HG03520 (cell line): ENCODE results near the gene HLA-A.
"Not testable (repeated sequence)": the region's sequence is repeated elsewhere in the genome, so short reads cannot be mapped to it uniquely, and the experiment has no call there.

ENCODE experiments used
- ATAC-seq: cut with Tn5 transposase; IDR thresholded peaks from one replicate; pipeline ENCODE4 v1.9.1; 2021; ENCODE audit warnings: mild to moderate bottlenecking, moderate library complexity; ENCODE audit not compliant: unreplicated experiment

Gene HLA-A

GRCh38 chr6:29942275-29943052, at the start of gene HLA-A:
Gene HLA-A, plus strand, starts transcription at chr6:29942532. Its CDS starts 22 bp downstream, at chr6:29942554.
- peak; percentile 92 for ATAC-seq

- ATAC-seq = no peak
These were observed 49.6 kb upstream of the HLA-A start for GRCh38 chr6:29892696-29893095.

DNA sequence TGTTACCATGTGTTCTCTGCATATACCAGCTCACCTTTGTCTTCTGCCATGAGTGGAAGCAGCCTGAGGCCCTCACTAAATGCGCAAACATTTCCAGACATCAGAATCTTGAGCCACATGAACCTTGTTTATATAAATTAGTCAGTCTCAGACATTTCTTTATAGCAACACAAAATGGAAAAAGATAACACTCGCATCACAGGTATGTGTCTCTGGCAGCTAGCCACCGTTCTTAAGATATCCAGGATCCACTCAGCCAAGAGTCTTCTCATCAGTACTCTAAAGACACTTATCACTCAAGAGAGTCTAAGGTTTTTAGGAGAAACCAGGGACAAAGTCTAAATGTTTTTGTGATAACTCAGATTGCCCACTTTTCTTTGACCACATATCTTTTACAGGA, 43.1 kb upstream of the HLA-A start:
- ATAC-seq = no peak

GRCh38 chr6:29905286-29905685, 37.0 kb upstream of the HLA-A start:
- ATAC-seq = no peak

GRCh38 chr6:29907637-29908340, 34.5 kb upstream of the HLA-A start:
- no peak for ATAC-seq

DNA sequence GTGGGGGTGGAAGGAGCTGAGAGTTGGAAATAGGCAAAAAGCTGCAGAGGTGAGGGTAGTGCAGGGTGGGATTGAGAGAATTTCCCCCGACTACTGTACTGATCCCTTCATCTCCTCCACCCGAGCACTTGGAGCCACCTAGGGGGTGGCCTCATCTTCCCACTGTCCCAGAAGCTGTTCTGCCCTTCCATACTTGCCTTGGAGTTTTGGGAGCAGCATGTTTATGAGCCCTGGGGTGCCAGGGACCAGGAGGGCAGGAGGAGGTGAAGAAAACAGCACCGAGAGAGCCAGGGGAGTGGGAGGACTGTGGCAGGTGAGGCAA, 34.0 kb upstream of the HLA-A start:
- ATAC-seq = no peak

- no peak for ATAC-seq
These were observed 33.6 kb upstream of the HLA-A start for GRCh38 chr6:29908710-29909109.

GRCh38 chr6:29909985-29910384, 32.3 kb upstream of the HLA-A start:
- ATAC-seq = no peak

- no peak for ATAC-seq
These were observed 29.5 kb upstream of the HLA-A start for GRCh38 chr6:29912840-29913239.

GRCh38 chr6:29916741-29917140, 25.6 kb upstream of the HLA-A start:
- no peak for ATAC-seq

- no peak for ATAC-seq
These were observed 24.5 kb upstream of the HLA-A start for GRCh38 chr6:29917857-29918256.

- no peak for ATAC-seq
These were observed 22.6 kb upstream of the HLA-A start for GRCh38 chr6:29919506-29920445.

GRCh38 chr6:29924287-29924686, 18.0 kb upstream of the HLA-A start:
- no peak for ATAC-seq

GRCh38 chr6:29924731-29925130, 17.6 kb upstream of the HLA-A start:
- ATAC-seq = no peak

- ATAC-seq = no peak
These were observed 17.0 kb upstream of the HLA-A start for GRCh38 chr6:29925321-29925720.

- no peak for ATAC-seq
These were observed 16.5 kb upstream of the HLA-A start for GRCh38 chr6:29925727-29926412.

DNA sequence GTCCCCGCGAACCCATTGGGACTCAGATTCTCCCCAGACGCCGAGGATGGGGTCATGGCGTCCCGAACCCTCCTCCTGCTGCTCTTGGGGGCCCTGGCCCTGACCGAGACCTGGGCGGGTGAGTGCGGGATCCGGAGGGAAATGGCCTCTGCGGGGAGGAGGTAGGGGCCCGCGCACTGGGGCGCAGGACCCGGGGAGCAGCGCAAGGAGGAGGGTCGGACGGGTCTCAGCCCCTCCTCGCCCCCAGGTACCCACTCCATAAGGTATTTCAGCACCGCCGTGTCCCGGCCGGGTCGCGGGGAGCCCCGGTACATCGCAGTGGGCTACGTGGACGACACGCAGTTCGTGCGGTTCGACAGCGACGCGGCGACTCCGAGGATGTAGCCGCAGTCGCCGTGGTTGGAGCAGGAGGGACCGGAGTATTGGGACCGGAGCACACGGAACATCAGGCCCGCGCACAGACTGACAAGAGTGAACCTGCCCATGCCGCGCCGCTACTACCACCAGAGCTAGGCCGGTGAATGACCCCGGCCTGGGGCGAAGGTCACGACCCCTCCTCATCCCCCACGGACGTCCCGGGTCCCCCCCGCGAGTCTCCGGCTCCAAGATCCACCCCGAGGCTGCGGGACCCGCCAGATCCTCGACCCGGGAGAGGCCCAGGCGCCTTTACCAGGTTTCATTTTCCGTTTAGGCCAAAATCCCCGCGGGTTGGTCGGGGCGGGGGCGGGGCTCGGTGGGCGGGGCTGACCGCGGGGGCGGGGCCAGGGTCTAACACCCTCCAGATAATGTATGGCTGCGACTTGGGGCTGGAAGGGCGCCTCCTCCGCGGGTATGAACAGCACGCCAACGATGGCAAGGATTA, 15.7 kb upstream of the HLA-A start:
- ATAC-seq = no peak

DNA sequence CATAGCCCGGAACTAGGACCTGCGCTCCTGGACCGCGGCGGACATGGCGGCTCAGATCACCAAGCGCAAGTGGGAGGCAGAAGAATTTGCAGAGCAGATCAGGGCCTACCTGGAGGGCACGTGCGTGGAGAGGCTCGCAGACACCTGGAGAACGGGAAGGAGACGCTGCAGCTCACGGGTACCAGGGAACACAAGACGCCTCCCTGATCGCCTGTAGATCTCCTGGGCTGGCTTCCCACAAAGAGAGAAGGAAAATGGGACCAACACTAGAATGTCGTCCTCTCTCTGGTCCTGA, 15.1 kb upstream of the HLA-A start:
- no peak for ATAC-seq

DNA sequence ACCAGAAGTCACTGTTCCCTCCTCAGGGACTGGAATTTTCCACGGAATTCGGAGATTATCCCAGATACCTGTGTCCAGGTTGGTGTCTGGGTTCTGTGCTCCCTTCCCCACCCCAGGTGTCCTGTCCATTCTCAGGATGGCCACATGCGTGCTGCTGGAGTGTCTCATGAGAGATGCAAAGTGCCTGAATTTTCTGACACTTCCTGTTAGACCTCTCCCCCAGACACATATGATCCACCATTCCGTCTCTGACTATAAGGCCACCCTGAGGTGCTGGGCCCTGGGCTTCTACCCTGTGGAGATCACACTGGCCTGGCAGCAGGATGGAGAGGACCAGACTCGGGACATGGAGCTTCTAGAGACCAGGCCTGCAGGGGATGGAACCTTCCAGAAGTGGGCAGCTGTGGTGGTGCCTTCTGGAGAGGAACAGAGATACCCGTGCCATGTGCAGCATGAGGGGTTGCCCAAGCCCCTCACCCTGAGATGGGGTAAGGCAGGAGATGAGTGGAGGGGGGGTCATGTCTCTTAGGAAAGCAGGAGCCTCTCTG, 14.4 kb upstream of the HLA-A start:
- ATAC-seq = no peak

- not testable (repeated sequence) for ATAC-seq
These were observed 12.3 kb upstream of the HLA-A start for GRCh38 chr6:29930047-29930446.
